OCI-LY7 (cell line): ENCODE measurements around the gene SAP25. TPM values are rescaled to one million over a fixed set of nuclear protein-coding genes. Genes with fewer than 3 reads are reported as not detected.

Source experiments
- BruUV-seq: library from RNA; stranded (reverse); fragments of 400-500 nt; replicated peaks from 2 replicates; lab custom pipeline; 2021; lab: Mats Ljungman, UMichigan
- CTCF ChIA-PET: fragments of 300-600 bp; sonication (Branson Sonifier 250); formaldehyde crosslinking; loops from one replicate; lab custom pipeline; 2022; ENCODE audit warnings: antibody characterized with exemption; ENCODE audit not compliant: unreplicated experiment; lab: Charles Lee
- POLR2A ChIA-PET: fragments of 300-600 bp; sonication (Branson Sonifier 250); formaldehyde crosslinking; loops from one replicate; lab custom pipeline; 2022; ENCODE audit warnings: antibody characterized with exemption; lab: Charles Lee
- DNase-seq: peaks from one replicate; pipeline ENCODE4 v3.0.0-alpha.2; 2015; ENCODE audit warnings: low spot score
- H2AFZ ChIP-seq: fragments of 200-600 bp; sonication (generic), shearing (Covaris generic); 2 replicates; pipeline ENCODE4 v1.6.1; 2014; ENCODE audit warnings: mild to moderate bottlenecking, antibody characterized with exemption, low read length, moderate library complexity
- H3K27ac ChIP-seq: fragments of 200-600 bp; sonication (generic); 2 replicates; pipeline ENCODE4 v1.5.1; 2014; ENCODE audit warnings: mixed run types, low read depth, mild to moderate bottlenecking, moderate library complexity, low read length, inconsistent platforms; ENCODE audit not compliant: poor library complexity, severe bottlenecking
- H3K36me3 ChIP-seq: fragments of 200-600 bp; sonication (generic); 2 replicates; pipeline ENCODE4 v1.6.1; 2014; ENCODE audit warnings: mild to moderate bottlenecking, antibody characterized with exemption, low read length, moderate library complexity, mixed read lengths; ENCODE audit not compliant: insufficient read depth
- H3K4me1 ChIP-seq: fragments of 200-600 bp; sonication (generic); 2 replicates; pipeline ENCODE4 v1.5.1; 2014; ENCODE audit warnings: mild to moderate bottlenecking, low read length; ENCODE audit not compliant: insufficient read depth, poor library complexity, severe bottlenecking
- H3K4me2 ChIP-seq: fragments of 200-600 bp; sonication (generic); 2 replicates; pipeline ENCODE4 v1.6.1; 2014; ENCODE audit warnings: mild to moderate bottlenecking, low read length
- H3K4me3 ChIP-seq: fragments of 200-600 bp; sonication (generic); 2 replicates; pipeline ENCODE4 v1.5.1; 2014; ENCODE audit warnings: mild to moderate bottlenecking, low read depth, low read length; ENCODE audit not compliant: poor library complexity, severe bottlenecking
- H3K79me2 ChIP-seq: fragments of 200-600 bp; sonication (generic); 2 replicates; pipeline ENCODE4 v1.6.1; 2016; ENCODE audit warnings: low read depth, mild to moderate bottlenecking, low read length, moderate library complexity, mixed read lengths; ENCODE audit not compliant: insufficient read depth
- H3K9me2 ChIP-seq: fragments of 200-600 bp; sonication (generic); 2 replicates; pipeline ENCODE4 v1.6.1; 2016; ENCODE audit warnings: mild to moderate bottlenecking, low read length, mixed read lengths; ENCODE audit not compliant: insufficient read depth
- H3K9me3 ChIP-seq: fragments of 200-600 bp; sonication (generic); 2 replicates; pipeline ENCODE4 v1.6.1; 2014; ENCODE audit warnings: mild to moderate bottlenecking, mixed run types, low read length, mixed read lengths
- H4K20me1 ChIP-seq: fragments of 200-600 bp; sonication (generic); 2 replicates; pipeline ENCODE4 v1.6.1; 2014; ENCODE audit warnings: mild to moderate bottlenecking, antibody characterized with exemption, low read length, moderate library complexity, mixed read lengths; ENCODE audit not compliant: insufficient read depth
- CTCF ChIP-seq: fragments of 200-600 bp; sonication (generic); conservative IDR thresholded peaks from 2 replicates; pipeline ENCODE4 v1.5.1; 2014; ENCODE audit warnings: mild to moderate bottlenecking, antibody characterized with exemption, low read length, moderate library complexity, mixed read lengths
- EZH2phosphoT487 ChIP-seq: fragments of 200-600 bp; sonication (generic); IDR thresholded peaks from 2 replicates; pipeline ENCODE4 v1.6.1; 2018; ENCODE audit warnings: low read depth, borderline replicate concordance, mild to moderate bottlenecking, mixed run types, antibody characterized with exemption, low read length, moderate library complexity, mixed read lengths
- intact Hi-C: fragments of 100-400 bp; cut with micrococcal nuclease; formaldehyde crosslinking; loops from one replicate; pipeline ENCODE4 v1.10.0; 2022; ENCODE audit not compliant: unreplicated experiment
- total RNA-seq, 2 experiments: library from RNA; depleted of rRNA in 1 of 2; stranded (reverse); fragments of >200 nt in 1 of 2; shearing (Covaris generic) in 1 of 2; gene quantifications; 2 replicates each; pipeline ENCODE4 v1.2.3, GENCODE V29; 2014 to 2022

The SAP25 gene
- total RNA-seq, 2 experiments from 2014 or later: 1.5 to 12.7 TPM

- CTCF ChIA-PET: no interaction called here
- DNase-seq: no peak
- H3K4me2 ChIP-seq: peak overlapping the region; percentile 84
- H3K9me3 ChIP-seq: no peaks in the 10 kb centered on the region
- H3K9me2 ChIP-seq: no peaks in the 10 kb centered on the region
- intact Hi-C loops: no loop called here
- no peak for TF ChIP-seq CTCF
- no peak for TF ChIP-seq EZH2phosphoT487
- POLR2A ChIA-PET: interaction anchor here (0.6 to 0.7 kb wide), 2 partner anchors 44 to 93 kb away, joined by 4 read pairs; no protein-coding TSS in a partner anchor
- no peaks in the 10 kb centered on the region for H3K36me3 ChIP-seq
- H3K79me2 ChIP-seq: peaks cover 40% of the 10 kb centered on the region; the same call in 1 of the 2 replicates
- no peaks in the 10 kb centered on the region for H4K20me1 ChIP-seq
- no peak overlapping the region for H2AFZ ChIP-seq
- H3K4me1 ChIP-seq: peaks cover 55% of the 10 kb centered on the region
- H3K27ac ChIP-seq: no peak overlapping the region
- no TSS peak for BruUV-seq
- peak overlapping the region; percentile 75 for H3K4me3 ChIP-seq
Measured at GRCh38 chr7:100540073-100540723, 33.5 kb downstream of the SAP25 start.

- ChIA-PET POLR2A (interaction anchor here (1.0 kb wide), 1 partner anchor 8 kb away, joined by 3 read pairs; no protein-coding TSS in a partner anchor), CTCF (no interaction called here)
- TF ChIP-seq EZH2phosphoT487 (no peak), CTCF (no peak)
- Histone ChIP-seq H3K27ac (no peak overlapping the region), H3K9me2 (no peaks in the 10 kb centered on the region), H3K36me3 (no peaks in the 10 kb centered on the region), H3K9me3 (no peaks in the 10 kb centered on the region), H3K79me2 (peaks cover 35% of the 10 kb centered on the region; the same call in 1 of the 2 replicates), H4K20me1 (no peaks in the 10 kb centered on the region), H3K4me3 (peak overlapping the region; percentile 75), H3K4me1 (peaks cover 48% of the 10 kb centered on the region), H2AFZ (no peak overlapping the region), H3K4me2 (peak overlapping the region; percentile 84)
- intact Hi-C loops: loop anchor here (2.0 kb wide), 1 partner anchor 61 kb away; the partner anchor contains the start of gene TSC22D4
- peak; percentile 24 for DNase-seq
- no TSS peak for BruUV-seq
Measured at GRCh38 chr7:100539436-100540006, 34.2 kb downstream of the SAP25 start.
